ENCODE measurements around the gene NRAS.

The NRAS gene

DNA sequence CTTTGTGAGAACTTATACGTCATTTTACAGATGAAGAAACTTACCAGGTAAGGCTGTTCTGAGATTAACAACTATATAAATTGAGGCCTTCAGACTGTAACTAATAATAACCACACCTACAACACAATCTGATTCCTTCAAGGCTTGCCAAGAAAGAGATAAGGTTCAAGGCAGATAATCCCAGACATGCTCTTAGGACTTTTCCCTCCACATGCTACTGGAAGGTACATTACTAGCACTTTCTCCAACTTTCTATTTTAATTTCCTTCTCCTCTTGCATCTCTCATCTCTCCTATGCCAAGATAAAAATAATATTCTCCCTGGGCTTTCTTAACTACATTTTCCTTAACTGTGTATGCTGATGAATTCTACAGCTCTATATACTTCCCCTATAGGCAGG, 18.9 kb upstream of the NRAS start:
- H2AFZ ChIP-seq (ENCODE audit: low read depth) = no peak overlapping the region
- no peak overlapping the region for H3K27ac ChIP-seq
- H4K20me1 ChIP-seq (ENCODE audit: insufficient read depth) = no peaks in the 10 kb centered on the region
- peaks cover 10% of the 10 kb centered on the region; the same call in 1 of the 2 replicates for H3K79me2 ChIP-seq (ENCODE audit: insufficient read depth, low read depth)
- H3K4me3 ChIP-seq (IDR thresholded peaks at IDR 0.05; ENCODE audit: insufficient read depth, low read depth, low read length) = no peak overlapping the region
- no peaks in the 10 kb centered on the region for H3K27me3 ChIP-seq (ENCODE audit: insufficient read depth, low read depth)
- peaks cover 22% of the 10 kb centered on the region for H3K4me1 ChIP-seq (ENCODE audit: low read depth, poor library complexity, severe bottlenecking)
- TF ChIP-seq, protein P1, sequence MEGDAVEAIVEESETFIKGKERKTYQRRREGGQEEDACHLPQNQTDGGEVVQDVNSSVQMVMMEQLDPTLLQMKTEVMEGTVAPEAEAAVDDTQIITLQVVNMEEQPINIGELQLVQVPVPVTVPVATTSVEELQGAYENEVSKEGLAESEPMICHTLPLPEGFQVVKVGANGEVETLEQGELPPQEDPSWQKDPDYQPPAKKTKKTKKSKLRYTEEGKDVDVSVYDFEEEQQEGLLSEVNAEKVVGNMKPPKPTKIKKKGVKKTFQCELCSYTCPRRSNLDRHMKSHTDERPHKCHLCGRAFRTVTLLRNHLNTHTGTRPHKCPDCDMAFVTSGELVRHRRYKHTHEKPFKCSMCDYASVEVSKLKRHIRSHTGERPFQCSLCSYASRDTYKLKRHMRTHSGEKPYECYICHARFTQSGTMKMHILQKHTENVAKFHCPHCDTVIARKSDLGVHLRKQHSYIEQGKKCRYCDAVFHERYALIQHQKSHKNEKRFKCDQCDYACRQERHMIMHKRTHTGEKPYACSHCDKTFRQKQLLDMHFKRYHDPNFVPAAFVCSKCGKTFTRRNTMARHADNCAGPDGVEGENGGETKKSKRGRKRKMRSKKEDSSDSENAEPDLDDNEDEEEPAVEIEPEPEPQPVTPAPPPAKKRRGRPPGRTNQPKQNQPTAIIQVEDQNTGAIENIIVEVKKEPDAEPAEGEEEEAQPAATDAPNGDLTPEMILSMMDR (conservative IDR thresholded peaks at IDR 0.05; ENCODE audit: low read depth, low read length) = no peak
- no peak overlapping the region for H3K9ac ChIP-seq
- no peak overlapping the region for H3K4me2 ChIP-seq
- H3K36me3 ChIP-seq (ENCODE audit: insufficient read depth) = 0 out of 2 replicates have a peak, but pooled peaks cover 4% of the 10 kb centered on the region

DNA sequence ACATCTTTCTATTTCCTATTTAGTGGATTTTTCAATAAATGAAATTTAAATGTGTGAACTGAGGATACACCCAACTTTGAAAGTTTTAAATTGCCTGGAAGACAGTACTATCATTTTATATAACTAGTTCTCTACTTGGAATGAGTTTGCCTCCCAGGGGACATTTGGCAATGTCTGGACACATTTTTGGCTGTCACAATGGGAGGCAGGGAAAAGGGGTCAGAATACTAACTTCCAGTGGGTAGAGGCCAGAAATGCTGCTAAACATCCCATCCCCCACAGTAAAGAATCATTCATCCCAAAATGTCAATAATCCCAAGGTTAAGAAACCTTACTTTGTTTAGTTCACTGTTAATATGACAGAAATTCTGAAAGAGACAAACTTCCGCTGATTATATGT, 13.2 kb upstream of the NRAS start:
- no peaks in the 10 kb centered on the region for H4K20me1 ChIP-seq (ENCODE audit: insufficient read depth)
- H3K79me2 ChIP-seq (ENCODE audit: insufficient read depth, low read depth) = 0 out of 2 replicates have a peak, but pooled peaks cover 5% of the 10 kb centered on the region
- no peak overlapping the region for H3K4me3 ChIP-seq (IDR thresholded peaks at IDR 0.05; ENCODE audit: insufficient read depth, low read depth, low read length)

DNA sequence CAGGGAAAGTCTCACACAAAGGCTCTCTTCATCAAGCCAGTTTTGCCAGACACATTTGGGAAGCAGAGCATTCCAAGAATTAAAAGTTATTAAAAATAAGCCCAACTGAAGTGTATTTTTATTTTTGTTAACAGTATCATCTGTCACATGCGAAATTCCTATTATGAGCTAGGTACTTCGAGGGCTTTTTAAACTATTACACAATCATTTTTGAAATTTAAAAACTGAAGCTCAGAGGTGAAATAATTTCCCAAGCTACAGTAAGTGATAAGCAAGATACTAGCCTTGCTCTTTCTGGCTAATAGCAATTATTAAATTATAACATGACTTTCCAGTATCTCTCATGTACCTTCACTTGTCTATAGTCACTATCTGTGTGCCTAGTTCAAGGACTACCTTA, 12.0 kb upstream of the NRAS start:
- Histone ChIP-seq H3K79me2 (ENCODE audit: insufficient read depth, low read depth) (0 out of 2 replicates have a peak, but pooled peaks cover 5% of the 10 kb centered on the region), H3K27ac (no peak overlapping the region), H3K4me3 (IDR thresholded peaks at IDR 0.05; ENCODE audit: insufficient read depth, low read depth, low read length) (no peak overlapping the region), H3K9ac (no peak overlapping the region), H3K4me1 (ENCODE audit: low read depth, poor library complexity, severe bottlenecking) (peaks cover 18% of the 10 kb centered on the region), H4K20me1 (ENCODE audit: insufficient read depth) (no peaks in the 10 kb centered on the region), H2AFZ (ENCODE audit: low read depth) (no peak overlapping the region), H3K36me3 (ENCODE audit: insufficient read depth) (no peaks in the 10 kb centered on the region; the same call in 1 of the 2 replicates), H3K4me2 (no peak overlapping the region), H3K27me3 (ENCODE audit: insufficient read depth, low read depth) (no peaks in the 10 kb centered on the region)
- TF ChIP-seq, protein P1 (conservative IDR thresholded peaks at IDR 0.05; ENCODE audit: low read depth, low read length) = no peak

More for the DNA sequence above, 13.2 kb upstream of the NRAS start:
- no peak overlapping the region for H3K4me2 ChIP-seq
- H3K4me1 ChIP-seq (ENCODE audit: low read depth, poor library complexity, severe bottlenecking) = peaks cover 18% of the 10 kb centered on the region
- no peak overlapping the region for H2AFZ ChIP-seq (ENCODE audit: low read depth)
- no peaks in the 10 kb centered on the region; the same call in 1 of the 2 replicates for H3K36me3 ChIP-seq (ENCODE audit: insufficient read depth)
- no peak overlapping the region for H3K27ac ChIP-seq
- H3K9ac ChIP-seq = no peak overlapping the region
- TF ChIP-seq, protein P1 (conservative IDR thresholded peaks at IDR 0.05; ENCODE audit: low read depth, low read length) = no peak
- H3K27me3 ChIP-seq (ENCODE audit: insufficient read depth, low read depth) = no peaks in the 10 kb centered on the region

DNA sequence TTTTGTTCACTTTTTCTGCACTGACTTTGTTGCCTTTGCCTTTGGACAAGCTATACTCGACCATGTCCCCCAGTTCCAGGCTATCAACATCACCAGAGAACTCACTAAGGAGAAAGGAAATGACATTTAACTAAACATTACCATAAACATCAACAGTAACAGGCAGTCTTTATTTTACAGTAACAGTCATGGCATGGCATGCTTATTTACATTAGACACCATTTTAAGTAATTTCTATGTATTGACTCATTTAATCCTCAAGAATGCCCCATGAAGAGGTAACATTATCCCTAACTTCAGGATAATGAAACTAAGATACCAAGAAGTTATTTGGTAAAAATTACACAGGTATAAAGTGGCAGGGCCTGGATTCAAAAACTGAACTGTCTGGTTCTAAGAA, 8.7 kb upstream of the NRAS start:
- H3K36me3 ChIP-seq (ENCODE audit: insufficient read depth) = no peaks in the 10 kb centered on the region; the same call in 1 of the 2 replicates
- TF ChIP-seq, protein P1 (conservative IDR thresholded peaks at IDR 0.05; ENCODE audit: low read depth, low read length) = no peak
- H3K4me2 ChIP-seq = no peak overlapping the region
- no peak overlapping the region for H3K4me3 ChIP-seq (IDR thresholded peaks at IDR 0.05; ENCODE audit: insufficient read depth, low read depth, low read length)
- no peaks in the 10 kb centered on the region for H4K20me1 ChIP-seq (ENCODE audit: insufficient read depth)
- H3K27ac ChIP-seq = no peak overlapping the region
- H3K27me3 ChIP-seq (ENCODE audit: insufficient read depth, low read depth) = no peaks in the 10 kb centered on the region
- H3K4me1 ChIP-seq (ENCODE audit: low read depth, poor library complexity, severe bottlenecking) = no peaks in the 10 kb centered on the region
- H2AFZ ChIP-seq (ENCODE audit: low read depth) = no peak overlapping the region
- H3K79me2 ChIP-seq (ENCODE audit: insufficient read depth, low read depth) = 0 out of 2 replicates have a peak, but pooled peaks cover 5% of the 10 kb centered on the region
- H3K9ac ChIP-seq = no peak overlapping the region

Data from KMS-11 (cell line).